Keratinocyte (primary cell): ENCODE data around the gene SPIRE1. TPM values are rescaled to one million over a fixed set of nuclear protein-coding genes. Genes with fewer than 3 reads are reported as not detected.

Experiments
- DNase-seq: peaks from one replicate; pipeline ENCODE4 v3.0.0-alpha.2; 2011; ENCODE audit warnings: low read depth, missing footprints, low spot score
- FAIRE-seq: peaks from 2 replicates; lab custom pipeline; 2011; peaks lifted over from hg19 to GRCh38; lab: Jason Lieb, UNC
- H2AFZ ChIP-seq: 2 replicates; pipeline ENCODE4 v1.6.0; 2012; ENCODE audit warnings: low read length, control low read depth, inconsistent platforms; ENCODE audit not compliant: control insufficient read depth
- H3K27ac ChIP-seq: 2 replicates; pipeline ENCODE4 v1.5.1; 2011; ENCODE audit warnings: low read length; ENCODE audit not compliant: control insufficient read depth, insufficient read depth
- H3K27me3 ChIP-seq: 3 replicates; pipeline ENCODE4 v1.6.0; 2011; ENCODE audit warnings: low read length; ENCODE audit not compliant: control insufficient read depth, insufficient read depth; ENCODE audit errors: extremely low read depth
- H3K36me3 ChIP-seq, 2 experiments: 2 replicates in 1 of 2; 3 replicates in 1 of 2; pipeline ENCODE4 v1.5.1; 2011; ENCODE audit warnings: low read length in 2 of 2, mild to moderate bottlenecking in 1 of 2; ENCODE audit not compliant: control insufficient read depth in 2 of 2, insufficient read depth in 2 of 2; ENCODE audit errors: extremely low read depth in 1 of 2
- H3K4me1 ChIP-seq: 3 replicates; pipeline ENCODE4 v1.5.1; 2011; ENCODE audit warnings: low read length; ENCODE audit not compliant: control insufficient read depth, insufficient read depth; ENCODE audit errors: extremely low read depth
- H3K4me2 ChIP-seq: 3 replicates; pipeline ENCODE4 v1.6.0; 2011; ENCODE audit warnings: low read depth, low read length; ENCODE audit not compliant: control insufficient read depth, insufficient read depth; ENCODE audit errors: extremely low read depth
- H3K4me3 ChIP-seq, 3 experiments: fragments of 200-600 bp in 1 of 3; sonication (generic) in 1 of 3; 2 replicates in 2 of 3; 3 replicates in 1 of 3; pipeline ENCODE4 v1.5.1; 2011 to 2016; ENCODE audit warnings: low read length in 3 of 3, mild to moderate bottlenecking in 3 of 3, control low read depth in 2 of 3, inconsistent platforms in 1 of 3, low read depth in 1 of 3, mixed read lengths in 1 of 3, mixed run types in 1 of 3, moderate library complexity in 1 of 3; ENCODE audit not compliant: control insufficient read depth in 2 of 3, insufficient read depth in 2 of 3; ENCODE audit errors: extremely low read depth in 1 of 3
- H3K79me2 ChIP-seq: 2 replicates; pipeline ENCODE4 v1.6.0; 2012; ENCODE audit warnings: low read length; ENCODE audit not compliant: control insufficient read depth, insufficient read depth
- H3K9ac ChIP-seq: 3 replicates; pipeline ENCODE4 v1.6.0; 2011; ENCODE audit warnings: low read length; ENCODE audit not compliant: control insufficient read depth, insufficient read depth; ENCODE audit errors: extremely low read depth
- H3K9me1 ChIP-seq: 3 replicates; pipeline ENCODE4 v1.6.0; 2011; ENCODE audit warnings: low read length; ENCODE audit not compliant: control insufficient read depth, insufficient read depth; ENCODE audit errors: extremely low read depth
- H3K9me3 ChIP-seq: 2 replicates; pipeline ENCODE4 v1.5.1; 2012; ENCODE audit warnings: low read depth, low read length; ENCODE audit not compliant: control insufficient read depth
- H4K20me1 ChIP-seq: 3 replicates; pipeline ENCODE4 v1.6.0; 2011; ENCODE audit warnings: low read length; ENCODE audit not compliant: control insufficient read depth, insufficient read depth; ENCODE audit errors: extremely low read depth
- CTCF ChIP-seq, 3 experiments: IDR thresholded peaks in 1 of 3; conservative IDR thresholded peaks in 1 of 3; optimal IDR thresholded peaks in 1 of 3; 2 replicates in 2 of 3; 3 replicates in 1 of 3; pipeline versions ENCODE3 to v1.5.1; 2011; ENCODE audit warnings: low read length in 3 of 3, mild to moderate bottlenecking in 3 of 3, moderate library complexity in 2 of 3, control low read depth in 1 of 3, inconsistent platforms in 1 of 3; ENCODE audit not compliant: insufficient read depth in 2 of 3; ENCODE audit errors: extremely low read depth in 1 of 3
- EZH2 ChIP-seq: IDR thresholded peaks from one replicate; pipeline ENCODE4 v1.6.1; 2012; ENCODE audit warnings: inconsistent platforms, mild to moderate bottlenecking, low read length, moderate library complexity
- dilution Hi-C: fragments of 300-500 bp; cut with MboI; formaldehyde crosslinking; loops from one replicate; pipeline ENCODE4 v1.7.0; 2020; ENCODE audit warnings: low sequenced_read_pairs; ENCODE audit not compliant: extremely low pct_ligation_motif_present
- polyA plus RNA-seq, 5 experiments: library from polyadenylated mRNA; depleted of rRNA in 3 of 5; stranded (reverse) in 3 of 5; stranded (forward) in 1 of 5; unstranded in 1 of 5; fragments of >200 nt; gene quantifications; 1 replicate in 1 of 5; 2 replicates in 3 of 5; 3 replicates in 1 of 5; pipeline versions ENCODE4 v1.2.1 to v1.2.3, GENCODE V29; 2011 to 2012; ENCODE audit warnings: missing spikeins in 2 of 5, low read depth in 1 of 5, low replicate concordance in 1 of 5

SPIRE1 gene
- polyA plus RNA-seq, 1 donor (not counting 4 experiments of a cell fraction or from before 2014, with no cell fraction given) = 20.6 TPM

- Histone ChIP-seq H3K4me2 (no peak overlapping the region), H2AFZ (no peak overlapping the region), H3K36me3 (peaks cover 6 to 7% of the 10 kb centered on the region in 2 experiments), H3K4me3 (no peak overlapping the region), H3K27ac (no peak overlapping the region), H3K4me1 (no peaks in the 10 kb centered on the region), H3K27me3 (no peaks in the 10 kb centered on the region), H3K9me1 (no peaks in the 10 kb centered on the region), H3K79me2 (no peaks in the 10 kb centered on the region), H3K9me3 (no peaks in the 10 kb centered on the region), H4K20me1 (no peaks in the 10 kb centered on the region), H3K9ac (no peak overlapping the region)
- FAIRE-seq (no peak), DNase-seq (no peak)
- dilution Hi-C loops = no loop called here
- TF ChIP-seq EZH2 (no peak), CTCF (optimal IDR thresholded peaks at IDR 0.05 in 1 of 3, IDR thresholded peaks at IDR 0.05 in 1 of 3, conservative IDR thresholded peaks at IDR 0.05 in 1 of 3; ENCODE audit: extremely low read depth in 1 of 3, insufficient read depth in 2 of 3, low read length in 3 of 3) (no peak)
Observed at GRCh38 chr18:12462242-12462641, 195.7 kb downstream of the SPIRE1 start.

GRCh38 chr18:12461326-12461725 is 196.6 kb downstream of the SPIRE1 start:
- DNase-seq (no peak), FAIRE-seq (no peak)
- TF ChIP-seq EZH2 (no peak), CTCF (optimal IDR thresholded peaks at IDR 0.05 in 1 of 3, IDR thresholded peaks at IDR 0.05 in 1 of 3, conservative IDR thresholded peaks at IDR 0.05 in 1 of 3; ENCODE audit: extremely low read depth in 1 of 3, insufficient read depth in 2 of 3, low read length in 3 of 3) (no peak)
- Histone ChIP-seq H3K4me3 (no peak overlapping the region), H4K20me1 (no peaks in the 10 kb centered on the region), H3K27me3 (no peaks in the 10 kb centered on the region), H3K9me3 (no peaks in the 10 kb centered on the region), H3K36me3 (peaks cover 6 to 7% of the 10 kb centered on the region in 2 experiments), H3K9me1 (no peaks in the 10 kb centered on the region), H2AFZ (no peak overlapping the region), H3K79me2 (no peaks in the 10 kb centered on the region), H3K4me2 (no peak overlapping the region), H3K9ac (no peak overlapping the region), H3K27ac (no peak overlapping the region), H3K4me1 (no peaks in the 10 kb centered on the region)
- dilution Hi-C loops = no loop called here
